Mammary epithelial cell (primary cell): ENCODE data around the gene PCDHA1.

ENCODE experiments used
- EZH2 ChIP-seq: IDR thresholded peaks from 2 replicates; pipeline ENCODE4 v1.6.1; 2012; ENCODE audit warnings: low read length, inconsistent platforms, borderline replicate concordance
- TF ChIP-seq, protein P1 (sequence below), 2 donors: IDR thresholded peaks in 1 of 2; conservative IDR thresholded peaks in 1 of 2; 2 replicates each; pipeline ENCODE4 v1.5.1; 2011 to 2012; ENCODE audit warnings: inconsistent platforms in 2 of 2, low read length in 2 of 2, mild to moderate bottlenecking in 2 of 2, control low read depth in 1 of 2, low read depth in 1 of 2; ENCODE audit not compliant: insufficient read depth in 1 of 2; ENCODE audit errors: extremely low read depth in 1 of 2

DNA sequence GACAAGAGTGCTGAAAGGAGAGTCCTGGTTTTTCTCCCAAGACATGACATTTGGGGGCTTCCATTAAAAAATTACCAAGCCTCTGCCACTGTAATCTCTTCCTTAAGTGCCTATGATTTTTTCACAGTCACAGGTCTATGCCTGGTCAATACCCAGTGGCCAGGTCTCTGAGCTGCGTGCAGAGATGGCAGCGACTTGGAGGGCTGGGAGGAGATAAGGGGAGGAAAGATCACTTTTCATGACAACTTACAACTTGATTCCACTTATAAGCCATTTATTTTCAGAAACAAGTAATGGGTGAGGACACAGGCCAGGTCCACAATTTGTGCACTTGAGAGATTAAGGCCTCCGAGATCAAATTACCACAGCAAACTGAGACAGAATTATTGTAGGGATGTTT lies 178.4 kb downstream of the PCDHA1 start:
- TF ChIP-seq, protein P1, sequence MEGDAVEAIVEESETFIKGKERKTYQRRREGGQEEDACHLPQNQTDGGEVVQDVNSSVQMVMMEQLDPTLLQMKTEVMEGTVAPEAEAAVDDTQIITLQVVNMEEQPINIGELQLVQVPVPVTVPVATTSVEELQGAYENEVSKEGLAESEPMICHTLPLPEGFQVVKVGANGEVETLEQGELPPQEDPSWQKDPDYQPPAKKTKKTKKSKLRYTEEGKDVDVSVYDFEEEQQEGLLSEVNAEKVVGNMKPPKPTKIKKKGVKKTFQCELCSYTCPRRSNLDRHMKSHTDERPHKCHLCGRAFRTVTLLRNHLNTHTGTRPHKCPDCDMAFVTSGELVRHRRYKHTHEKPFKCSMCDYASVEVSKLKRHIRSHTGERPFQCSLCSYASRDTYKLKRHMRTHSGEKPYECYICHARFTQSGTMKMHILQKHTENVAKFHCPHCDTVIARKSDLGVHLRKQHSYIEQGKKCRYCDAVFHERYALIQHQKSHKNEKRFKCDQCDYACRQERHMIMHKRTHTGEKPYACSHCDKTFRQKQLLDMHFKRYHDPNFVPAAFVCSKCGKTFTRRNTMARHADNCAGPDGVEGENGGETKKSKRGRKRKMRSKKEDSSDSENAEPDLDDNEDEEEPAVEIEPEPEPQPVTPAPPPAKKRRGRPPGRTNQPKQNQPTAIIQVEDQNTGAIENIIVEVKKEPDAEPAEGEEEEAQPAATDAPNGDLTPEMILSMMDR (conservative IDR thresholded peaks at IDR 0.05 in 1 of 2, IDR thresholded peaks at IDR 0.05 in 1 of 2; ENCODE audit: extremely low read depth in 1 of 2, insufficient read depth in 1 of 2, low read depth in 1 of 2, low read length in 2 of 2): no peak
- TF ChIP-seq EZH2: no peak
